ENCODE results near the gene CTAG2.
"Not testable (repeated sequence)": the region's sequence is repeated elsewhere in the genome, so short reads cannot be mapped to it uniquely, and the experiment has no call there.

Gene CTAG2

GRCh38 chrX:154645745-154646378 is 7.5 kb downstream of the CTAG2 start:
- not testable (repeated sequence) for DNase-seq (ENCODE audit: low read depth)

GRCh38 chrX:154643708-154644107 is 9.7 kb downstream of the CTAG2 start:
- DNase-seq (ENCODE audit: low read depth), result not testable (repeated sequence)

GRCh38 chrX:154641740-154642139 is 11.6 kb downstream of the CTAG2 start:
- DNase-seq (ENCODE audit: low read depth), result not testable (repeated sequence)

GRCh38 chrX:154633661-154634060 is 19.7 kb downstream of the CTAG2 start:
- not testable (repeated sequence) for DNase-seq (ENCODE audit: low read depth)

- DNase-seq (ENCODE audit: low read depth), result not testable (repeated sequence)
Observed at GRCh38 chrX:154630949-154631348, 22.4 kb downstream of the CTAG2 start.

GRCh38 chrX:154628960-154629359 is 24.4 kb downstream of the CTAG2 start:
- not testable (repeated sequence) for DNase-seq (ENCODE audit: low read depth)

GRCh38 chrX:154620767-154621414 is 32.5 kb downstream of the CTAG2 start:
- DNase-seq (ENCODE audit: low read depth), result not testable (repeated sequence)

- not testable (repeated sequence) for DNase-seq (ENCODE audit: low read depth)
Observed at GRCh38 chrX:154619182-154619581, 34.2 kb downstream of the CTAG2 start, which contains the start of gene CTAG1B. CTAG1B (minus strand) TSS chrX:154619282; CDS start chrX:154619218, 64 bp downstream.

GRCh38 chrX:154613586-154613985 is 39.8 kb downstream of the CTAG2 start:
- DNase-seq (ENCODE audit: low read depth), result not testable (repeated sequence)

- not testable (repeated sequence) for DNase-seq (ENCODE audit: low read depth)
Observed at GRCh38 chrX:154611146-154611545, 42.2 kb downstream of the CTAG2 start.

GRCh38 chrX:154608823-154609222 is 44.6 kb downstream of the CTAG2 start:
- DNase-seq (ENCODE audit: low read depth), result not testable (repeated sequence)

GRCh38 chrX:154607976-154608375 is 45.4 kb downstream of the CTAG2 start:
- not testable (repeated sequence) for DNase-seq (ENCODE audit: low read depth)

- DNase-seq (ENCODE audit: low read depth), result no peak
Observed at GRCh38 chrX:154607370-154607769, 46.0 kb downstream of the CTAG2 start.

- no peak for DNase-seq (ENCODE audit: low read depth)
Observed at GRCh38 chrX:154605566-154605965, 47.8 kb downstream of the CTAG2 start.

- DNase-seq (ENCODE audit: low read depth), result no peak
Observed at GRCh38 chrX:154603438-154604430, 49.6 kb downstream of the CTAG2 start.

GRCh38 chrX:154602766-154603437 is 50.5 kb downstream of the CTAG2 start:
- DNase-seq (ENCODE audit: low read depth), result no peak

GRCh38 chrX:154602226-154602625 is 51.2 kb downstream of the CTAG2 start:
- no peak for DNase-seq (ENCODE audit: low read depth)
